ENCODE results near the gene MCF2L2.

DNA sequence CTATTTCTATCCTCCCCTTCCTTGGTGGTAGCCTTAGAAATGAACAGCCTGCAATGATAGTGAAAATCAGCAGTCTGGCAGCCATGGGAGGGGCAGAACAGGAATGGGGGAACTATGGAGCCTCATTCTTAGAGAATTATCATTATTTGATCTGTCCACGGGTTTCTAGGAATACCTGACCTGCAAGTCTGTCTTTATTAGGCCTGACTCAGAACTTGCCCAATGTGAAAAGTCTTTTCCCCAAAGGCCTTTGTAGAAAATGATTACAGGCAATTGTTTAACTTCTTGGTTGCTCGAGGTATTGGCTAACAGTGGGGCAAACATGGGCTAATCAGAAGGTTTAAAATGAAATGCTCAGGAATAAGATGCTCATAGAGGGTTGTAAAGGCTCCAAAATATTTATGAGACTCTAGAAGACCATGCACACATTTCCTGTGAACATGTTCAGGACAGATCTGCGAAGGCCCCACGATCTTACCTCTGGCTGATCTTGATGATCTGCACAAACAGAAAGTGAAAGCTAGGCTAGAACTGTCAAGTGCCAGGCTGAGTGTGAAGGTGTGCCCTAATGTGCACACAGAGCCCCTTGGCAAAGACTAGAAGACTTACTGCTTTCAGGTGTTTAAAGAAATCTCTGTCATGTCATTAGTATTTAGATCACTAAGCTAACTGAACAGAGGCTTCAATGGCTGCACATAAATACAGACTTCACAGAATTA lies 226.3 kb downstream of the MCF2L2 start:
- TF ChIP-seq, protein P1, sequence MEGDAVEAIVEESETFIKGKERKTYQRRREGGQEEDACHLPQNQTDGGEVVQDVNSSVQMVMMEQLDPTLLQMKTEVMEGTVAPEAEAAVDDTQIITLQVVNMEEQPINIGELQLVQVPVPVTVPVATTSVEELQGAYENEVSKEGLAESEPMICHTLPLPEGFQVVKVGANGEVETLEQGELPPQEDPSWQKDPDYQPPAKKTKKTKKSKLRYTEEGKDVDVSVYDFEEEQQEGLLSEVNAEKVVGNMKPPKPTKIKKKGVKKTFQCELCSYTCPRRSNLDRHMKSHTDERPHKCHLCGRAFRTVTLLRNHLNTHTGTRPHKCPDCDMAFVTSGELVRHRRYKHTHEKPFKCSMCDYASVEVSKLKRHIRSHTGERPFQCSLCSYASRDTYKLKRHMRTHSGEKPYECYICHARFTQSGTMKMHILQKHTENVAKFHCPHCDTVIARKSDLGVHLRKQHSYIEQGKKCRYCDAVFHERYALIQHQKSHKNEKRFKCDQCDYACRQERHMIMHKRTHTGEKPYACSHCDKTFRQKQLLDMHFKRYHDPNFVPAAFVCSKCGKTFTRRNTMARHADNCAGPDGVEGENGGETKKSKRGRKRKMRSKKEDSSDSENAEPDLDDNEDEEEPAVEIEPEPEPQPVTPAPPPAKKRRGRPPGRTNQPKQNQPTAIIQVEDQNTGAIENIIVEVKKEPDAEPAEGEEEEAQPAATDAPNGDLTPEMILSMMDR (IDR thresholded peaks at IDR 0.05; ENCODE audit: poor library complexity, severe bottlenecking) = no peak
- TF ChIP-seq POLR2AphosphoS5 (IDR thresholded peaks at IDR 0.05) (no peak), TAF1 (IDR thresholded peaks at IDR 0.05; ENCODE audit: low read depth) (no peak)
